ENCODE results near the gene NDST3.

NDST3 gene

GRCh38 chr4:118005883-118006282 lies 28.4 kb upstream of the NDST3 start:
- TF ChIP-seq POLR2A (IDR thresholded peaks at IDR 0.05; ENCODE audit: extremely low read depth, insufficient read length) (no peak), MYC (IDR thresholded peaks at IDR 0.05; ENCODE audit: low read depth, low read length) (no peak), MAX (IDR thresholded peaks at IDR 0.05; ENCODE audit: low read depth, low read length) (no peak), CTCF (IDR thresholded peaks at IDR 0.05; ENCODE audit: low read depth, low read length) (peak; percentile 20)
- H3K4me3 ChIP-seq (ENCODE audit: low read depth, low read length): no peak overlapping the region
- DNase-seq (ENCODE audit: low read depth): no peak

GRCh38 chr4:118012142-118012541 lies 22.1 kb upstream of the NDST3 start:
- no peak overlapping the region for H3K4me3 ChIP-seq (ENCODE audit: low read depth, low read length)
- no peak for DNase-seq (ENCODE audit: low read depth)
- TF ChIP-seq CTCF (IDR thresholded peaks at IDR 0.05; ENCODE audit: low read depth, low read length): peak; percentile 29
- TF ChIP-seq POLR2A (IDR thresholded peaks at IDR 0.05; ENCODE audit: extremely low read depth, insufficient read length): no peak

GRCh38 chr4:118014831-118015230 lies 19.5 kb upstream of the NDST3 start:
- H3K4me3 ChIP-seq (ENCODE audit: low read depth, low read length): no peak overlapping the region
- TF ChIP-seq MYC (IDR thresholded peaks at IDR 0.05; ENCODE audit: low read depth, low read length) (no peak), MAX (IDR thresholded peaks at IDR 0.05; ENCODE audit: low read depth, low read length) (no peak), POLR2A (IDR thresholded peaks at IDR 0.05; ENCODE audit: extremely low read depth, insufficient read length) (no peak), CTCF (IDR thresholded peaks at IDR 0.05; ENCODE audit: low read depth, low read length) (no peak)
- no peak for DNase-seq (ENCODE audit: low read depth)

GRCh38 chr4:118018381-118019145 lies 15.7 kb upstream of the NDST3 start:
- no peak overlapping the region for H3K4me3 ChIP-seq (ENCODE audit: low read depth, low read length)
- TF ChIP-seq MYC (IDR thresholded peaks at IDR 0.05; ENCODE audit: low read depth, low read length) (no peak), MAX (IDR thresholded peaks at IDR 0.05; ENCODE audit: low read depth, low read length) (no peak), POLR2A (IDR thresholded peaks at IDR 0.05; ENCODE audit: extremely low read depth, insufficient read length) (no peak), CTCF (IDR thresholded peaks at IDR 0.05; ENCODE audit: low read depth, low read length) (no peak)
- no peak for DNase-seq (ENCODE audit: low read depth)

GRCh38 chr4:118026806-118027205 lies 7.5 kb upstream of the NDST3 start:
- no peak overlapping the region for H3K4me3 ChIP-seq (ENCODE audit: low read depth, low read length)
- DNase-seq (ENCODE audit: low read depth): no peak
- TF ChIP-seq MAX (IDR thresholded peaks at IDR 0.05; ENCODE audit: low read depth, low read length) (no peak), POLR2A (IDR thresholded peaks at IDR 0.05; ENCODE audit: extremely low read depth, insufficient read length) (no peak), MYC (IDR thresholded peaks at IDR 0.05; ENCODE audit: low read depth, low read length) (no peak), CTCF (IDR thresholded peaks at IDR 0.05; ENCODE audit: low read depth, low read length) (no peak)

Measured in NB4 (cell line).